T-helper 1 cell treated with Interleukin-12 subunit alpha and Interleukin-12 subunit beta and Interleukin-4 antibody, amounts not matched to agents 30 μg/mL and 1 μg/mL, for 36 hours (primary cell): ENCODE measurements around the gene HHIPL1.
"Not testable (repeated sequence)": the region's sequence is repeated elsewhere in the genome, so short reads cannot be mapped to it uniquely, and the experiment has no call there.

ENCODE experiments used
- H3K27ac Mint-ChIP-seq: one replicate; pipeline ENCODE4 v1.8.0; 2021; ENCODE audit warnings: mild to moderate bottlenecking, mixed read lengths
- H3K27me3 Mint-ChIP-seq: one replicate; pipeline ENCODE4 v1.8.0; 2021; ENCODE audit warnings: low read depth, mixed read lengths
- H3K36me3 Mint-ChIP-seq: one replicate; pipeline ENCODE4 v1.8.0; 2021; ENCODE audit warnings: low read depth, mixed read lengths
- H3K4me1 Mint-ChIP-seq: one replicate; pipeline ENCODE4 v1.8.0; 2021; ENCODE audit warnings: low read depth, mixed read lengths
- H3K4me3 Mint-ChIP-seq: one replicate; pipeline ENCODE4 v1.8.0; 2021; ENCODE audit warnings: mild to moderate bottlenecking, moderate library complexity, mixed read lengths
- H3K9me3 Mint-ChIP-seq: one replicate; pipeline ENCODE4 v1.8.0; 2021; ENCODE audit warnings: mixed read lengths

HHIPL1 gene

DNA sequence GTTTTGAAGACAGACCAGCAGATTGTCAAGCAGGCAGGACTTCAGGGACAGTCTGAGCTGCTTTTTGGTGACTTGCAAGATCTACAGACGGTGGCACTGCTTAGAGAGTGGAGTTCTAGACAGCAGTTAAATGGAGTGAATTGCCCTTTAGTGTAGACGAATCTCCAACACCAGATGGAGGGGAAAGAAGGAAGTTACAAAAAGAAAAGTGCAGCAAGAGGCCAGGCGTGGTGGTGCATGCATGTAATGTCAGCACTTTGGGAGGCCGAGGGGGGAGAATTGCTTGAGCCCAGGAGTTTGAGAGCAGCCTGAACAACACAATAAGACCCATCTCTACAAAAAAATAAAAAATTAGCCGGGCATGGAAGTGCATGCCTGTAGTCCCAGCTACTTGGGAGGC, 8.4 kb upstream of the HHIPL1 start:
- H3K4me3 Mint-ChIP-seq: no peak overlapping the region
- H3K4me1 Mint-ChIP-seq: peaks cover 2% of the 10 kb centered on the region
- H3K27ac Mint-ChIP-seq: no peak overlapping the region
- H3K36me3 Mint-ChIP-seq: no peaks in the 10 kb centered on the region
- no peaks in the 10 kb centered on the region for H3K9me3 Mint-ChIP-seq
- no peaks in the 10 kb centered on the region for H3K27me3 Mint-ChIP-seq

DNA sequence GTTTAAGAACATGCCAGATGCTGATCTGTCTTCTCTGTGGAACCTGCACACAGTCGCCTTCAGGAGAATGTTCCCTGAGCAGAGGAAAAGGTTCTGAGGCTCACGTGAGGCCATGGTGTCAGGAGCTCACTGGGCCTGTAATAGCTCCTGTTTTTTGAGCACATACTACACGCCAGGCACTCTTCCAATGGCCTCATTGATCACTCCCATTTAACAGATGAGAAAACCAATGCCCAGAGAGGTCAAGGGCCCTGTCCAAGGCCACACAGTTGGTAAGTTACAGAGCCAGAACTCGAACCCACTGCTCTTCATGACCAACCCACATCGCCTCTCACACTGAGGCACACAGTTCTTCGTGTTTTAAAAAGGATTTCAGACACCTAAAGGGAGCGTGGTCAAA, 7.3 kb upstream of the HHIPL1 start:
- Mint-ChIP-seq H3K4me3 (no peak overlapping the region), H3K36me3 (no peaks in the 10 kb centered on the region), H3K27ac (no peak overlapping the region), H3K27me3 (peaks cover 5% of the 10 kb centered on the region), H3K4me1 (peaks cover 2% of the 10 kb centered on the region), H3K9me3 (no peaks in the 10 kb centered on the region)

DNA sequence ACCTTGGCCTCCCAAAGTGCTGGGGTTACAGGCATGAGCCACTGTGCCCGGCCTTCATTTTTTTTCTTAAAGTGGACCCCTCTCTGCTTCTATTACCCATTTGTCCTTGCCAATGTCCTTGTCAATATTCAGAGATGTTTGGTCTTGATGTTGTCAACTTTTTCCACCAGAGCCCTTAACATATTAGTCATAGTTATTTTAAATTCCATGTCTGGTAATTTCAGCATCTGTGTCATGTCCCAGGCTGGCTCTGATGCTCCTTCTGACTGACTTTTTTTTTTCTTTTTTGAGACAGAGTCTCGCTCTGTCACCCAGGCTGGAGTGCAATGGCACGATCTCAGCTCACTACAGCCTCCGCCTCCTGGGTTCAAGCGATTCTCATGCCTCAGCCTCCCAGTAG, 2.2 kb upstream of the HHIPL1 start:
- not testable (repeated sequence) for H3K4me3 Mint-ChIP-seq, H3K27ac Mint-ChIP-seq, H3K4me1 Mint-ChIP-seq, H3K9me3 Mint-ChIP-seq, H3K36me3 Mint-ChIP-seq
- peaks cover 29% of the 10 kb centered on the region for H3K27me3 Mint-ChIP-seq

DNA sequence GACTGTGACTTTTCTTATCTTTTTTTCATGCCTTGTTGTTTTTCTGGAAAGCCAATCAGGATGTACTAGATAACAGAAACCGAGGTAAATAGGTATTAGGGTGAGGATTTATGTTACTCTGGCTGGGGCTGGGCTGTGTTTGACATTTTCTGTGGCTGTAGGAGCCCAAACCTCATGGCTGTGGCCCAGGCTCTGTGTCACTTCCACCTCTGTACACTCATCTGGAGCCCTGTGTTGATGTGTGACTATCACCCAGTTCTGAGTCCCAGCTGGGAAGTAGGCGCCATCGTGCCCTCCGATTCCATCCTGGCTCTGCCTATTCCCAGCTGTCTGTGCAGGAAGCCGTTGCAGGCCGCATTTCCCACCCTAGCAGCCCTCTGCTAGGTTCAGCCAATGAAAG, 1.6 kb upstream of the HHIPL1 start:
- no peaks in the 10 kb centered on the region for H3K9me3 Mint-ChIP-seq
- no peak overlapping the region for H3K27ac Mint-ChIP-seq
- no peak overlapping the region for H3K4me3 Mint-ChIP-seq
- no peaks in the 10 kb centered on the region for H3K4me1 Mint-ChIP-seq
- no peaks in the 10 kb centered on the region for H3K36me3 Mint-ChIP-seq
- H3K27me3 Mint-ChIP-seq: peaks cover 29% of the 10 kb centered on the region

DNA sequence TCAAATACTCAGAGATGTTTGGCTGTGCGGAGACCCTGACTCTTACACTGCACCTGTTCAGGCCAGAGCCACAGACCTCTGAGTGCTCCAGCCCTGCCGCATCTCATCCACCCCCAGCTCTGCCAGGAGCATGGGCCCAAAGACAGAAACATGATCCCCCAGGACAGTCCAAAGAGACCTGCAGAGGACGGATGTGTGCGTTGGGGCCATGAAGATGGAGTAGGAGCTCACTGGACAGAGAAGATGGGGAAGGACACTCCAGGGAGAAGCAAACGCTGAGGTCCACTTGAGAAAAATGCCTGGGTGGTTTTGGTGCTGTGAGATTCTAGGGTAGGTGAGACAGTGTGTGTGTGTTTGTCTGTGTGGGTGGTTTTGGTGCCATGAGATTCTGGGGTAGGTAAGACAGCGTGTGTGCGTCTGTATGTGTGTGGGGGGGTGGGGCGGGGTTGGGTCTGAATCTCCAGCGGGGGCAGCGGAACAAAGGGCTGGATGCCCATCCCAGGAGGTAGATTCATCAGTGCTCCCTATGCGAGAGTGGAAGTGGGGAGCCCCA, 818 bp upstream of the HHIPL1 start:
- H3K27me3 Mint-ChIP-seq: peaks cover 29% of the 10 kb centered on the region

DNA sequence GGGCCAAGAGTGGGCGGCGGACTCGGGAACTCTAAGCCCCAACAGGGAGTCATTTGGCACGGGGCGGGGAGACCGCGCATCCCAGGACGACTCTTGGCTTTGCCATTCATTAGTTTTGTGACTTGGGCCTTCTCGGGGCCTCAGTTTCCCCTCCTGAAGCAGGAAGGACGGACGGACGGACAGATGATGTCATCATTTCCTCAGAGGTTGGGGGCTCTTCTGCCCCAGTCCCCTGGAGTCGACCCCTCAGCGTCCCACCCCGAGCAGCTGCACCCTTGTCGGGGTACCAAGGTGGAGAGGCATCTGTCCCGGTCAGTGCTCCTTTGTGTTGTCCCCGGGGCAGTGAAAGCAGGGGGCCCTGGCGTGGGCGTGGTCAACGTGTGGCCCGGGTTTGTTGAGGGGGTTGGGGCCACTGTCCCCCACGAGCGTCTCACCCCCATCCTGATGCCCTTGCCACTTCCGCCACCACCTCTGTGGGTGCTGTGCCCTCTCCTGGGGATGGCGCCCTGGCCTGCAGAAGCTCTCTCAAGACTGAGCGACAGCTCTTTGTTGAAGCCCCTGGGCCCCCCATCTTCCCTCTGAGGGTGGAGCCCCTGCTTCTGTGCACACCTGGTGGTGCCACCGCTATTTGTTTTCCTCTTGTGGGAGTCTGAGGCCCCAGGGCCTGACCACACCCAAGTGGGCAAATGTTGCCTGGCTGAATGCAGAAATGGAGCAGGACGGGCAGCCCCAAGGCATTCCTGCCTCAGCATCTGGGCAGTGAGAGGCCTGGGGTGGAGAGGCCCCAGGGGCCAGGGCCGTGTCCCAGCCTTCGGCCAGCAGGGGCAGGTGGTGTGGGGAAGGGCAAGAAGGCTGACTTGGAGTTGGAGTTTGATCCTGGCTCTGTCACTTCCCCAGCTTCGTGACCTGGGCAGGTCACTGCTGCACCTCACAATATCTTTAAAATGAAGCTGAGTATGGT, 896 bp downstream of the HHIPL1 start:
- Mint-ChIP-seq H3K4me1 (no peaks in the 10 kb centered on the region), H3K9me3 (no peaks in the 10 kb centered on the region), H3K36me3 (no peaks in the 10 kb centered on the region), H3K27ac (no peak overlapping the region), H3K27me3 (peaks cover 29% of the 10 kb centered on the region), H3K4me3 (no peak overlapping the region)

More for the DNA sequence above, 818 bp upstream of the HHIPL1 start:
- Mint-ChIP-seq H3K27ac (no peak overlapping the region), H3K4me3 (no peak overlapping the region), H3K9me3 (no peaks in the 10 kb centered on the region), H3K4me1 (no peaks in the 10 kb centered on the region), H3K36me3 (no peaks in the 10 kb centered on the region)

DNA sequence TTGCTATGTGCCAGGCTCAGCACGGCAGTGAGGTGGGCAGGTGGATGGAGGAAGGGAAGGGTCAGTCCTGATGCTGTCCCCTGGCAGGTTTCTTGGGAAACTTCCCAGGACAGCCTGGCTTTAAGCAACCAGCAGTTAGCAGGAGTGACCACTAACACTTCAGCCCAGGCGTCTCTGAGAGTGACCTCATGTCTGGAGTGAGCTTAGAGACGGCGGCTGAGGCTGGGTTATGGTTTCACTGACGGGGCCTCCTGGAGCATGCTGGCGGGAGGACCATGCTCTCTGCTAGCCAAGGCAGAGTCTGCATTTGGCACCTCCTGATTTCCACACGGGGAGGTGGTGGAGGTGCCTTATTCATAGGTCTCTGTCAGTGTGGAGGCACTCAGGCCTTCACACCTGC, 2.5 kb downstream of the HHIPL1 start:
- Mint-ChIP-seq H3K36me3 (no peaks in the 10 kb centered on the region), H3K9me3 (no peaks in the 10 kb centered on the region), H3K27me3 (peaks cover 24% of the 10 kb centered on the region), H3K4me1 (no peaks in the 10 kb centered on the region), H3K27ac (no peak overlapping the region), H3K4me3 (no peak overlapping the region)

DNA sequence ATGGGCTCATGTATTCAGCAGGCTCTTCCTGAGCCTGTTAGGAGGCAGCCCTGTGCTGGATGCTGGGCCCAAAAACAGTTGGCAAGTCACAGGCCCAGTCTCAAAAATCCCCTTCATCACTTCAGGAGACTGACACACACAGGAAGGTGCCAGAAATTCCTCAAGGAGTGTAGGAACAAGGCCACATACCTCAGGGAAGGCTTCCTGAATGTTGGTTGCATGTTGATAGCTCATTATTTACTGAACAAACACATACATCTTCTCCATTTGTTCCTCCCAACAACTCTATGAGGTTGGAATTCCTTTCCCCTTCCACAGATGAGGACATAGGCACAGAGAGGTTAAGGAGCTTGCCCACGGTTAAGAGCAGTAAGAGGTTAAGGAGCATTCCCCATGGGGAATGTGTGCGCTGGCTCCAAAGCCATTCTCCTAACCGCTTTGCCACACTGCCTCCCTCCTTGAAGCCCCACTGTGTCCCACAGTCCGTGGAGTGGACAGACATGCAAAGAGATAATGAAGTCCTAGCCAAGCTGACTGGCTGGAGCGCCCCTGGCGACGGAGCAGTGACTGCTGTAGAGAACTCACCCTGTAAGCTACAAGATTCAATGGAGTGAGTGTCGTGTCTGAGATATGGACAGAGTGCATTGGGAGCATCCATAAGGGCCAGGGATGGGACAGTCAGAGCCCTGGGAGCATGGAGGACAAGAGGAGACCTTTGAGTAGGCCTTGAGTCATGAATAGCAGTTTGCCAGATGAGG, 3.3 kb downstream of the HHIPL1 start:
- H3K4me3 Mint-ChIP-seq: no peak overlapping the region
- H3K36me3 Mint-ChIP-seq: no peaks in the 10 kb centered on the region
- H3K27me3 Mint-ChIP-seq: peaks cover 22% of the 10 kb centered on the region

DNA sequence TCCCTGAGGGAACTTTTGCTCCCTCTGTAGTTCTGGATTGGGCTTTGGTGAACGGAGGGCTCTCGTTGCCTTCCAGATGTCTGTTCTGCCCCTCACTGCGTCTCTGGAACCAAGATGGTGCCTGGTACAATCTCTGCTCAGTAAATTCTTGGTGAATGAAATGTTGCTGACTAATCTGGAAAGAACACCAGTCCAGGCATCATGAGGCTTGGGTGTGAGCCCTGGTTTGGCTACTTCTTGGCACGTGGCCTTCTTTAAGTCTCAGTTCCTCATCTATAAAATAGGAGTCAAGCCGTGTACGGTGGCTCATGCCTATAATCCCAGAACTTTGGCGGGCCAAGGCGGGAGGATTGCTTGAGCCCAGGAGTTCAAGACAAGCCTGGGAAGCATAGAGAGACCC, 4.3 kb downstream of the HHIPL1 start:
- Mint-ChIP-seq H3K36me3 (no peaks in the 10 kb centered on the region), H3K27me3 (peaks cover 12% of the 10 kb centered on the region), H3K27ac (no peak overlapping the region), H3K4me1 (no peaks in the 10 kb centered on the region), H3K4me3 (no peak overlapping the region), H3K9me3 (no peaks in the 10 kb centered on the region)

More for the DNA sequence above, 3.3 kb downstream of the HHIPL1 start:
- Mint-ChIP-seq H3K27ac (no peak overlapping the region), H3K4me1 (no peaks in the 10 kb centered on the region), H3K9me3 (no peaks in the 10 kb centered on the region)

DNA sequence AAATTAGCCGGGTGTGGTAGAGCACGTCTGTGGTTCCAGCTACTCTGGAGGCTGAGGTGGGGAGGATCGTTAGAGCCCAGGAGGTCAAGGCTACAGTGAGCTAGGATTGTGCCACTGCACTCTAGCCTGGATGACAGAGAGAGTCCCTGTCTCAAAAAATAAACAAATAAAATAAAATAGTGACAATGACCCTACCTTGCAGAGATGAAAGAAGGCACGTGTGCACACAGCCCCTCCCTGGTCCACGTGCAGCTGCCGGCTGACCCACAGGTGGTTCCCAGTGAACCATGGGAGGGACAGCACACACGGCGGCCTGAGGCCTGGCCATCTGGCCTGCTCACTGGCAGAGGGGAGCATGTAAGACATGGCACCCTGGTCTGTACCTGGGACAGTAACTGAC, 4.7 kb downstream of the HHIPL1 start:
- Mint-ChIP-seq H3K36me3 (no peaks in the 10 kb centered on the region), H3K27ac (no peak overlapping the region), H3K27me3 (peaks cover 14% of the 10 kb centered on the region)

DNA sequence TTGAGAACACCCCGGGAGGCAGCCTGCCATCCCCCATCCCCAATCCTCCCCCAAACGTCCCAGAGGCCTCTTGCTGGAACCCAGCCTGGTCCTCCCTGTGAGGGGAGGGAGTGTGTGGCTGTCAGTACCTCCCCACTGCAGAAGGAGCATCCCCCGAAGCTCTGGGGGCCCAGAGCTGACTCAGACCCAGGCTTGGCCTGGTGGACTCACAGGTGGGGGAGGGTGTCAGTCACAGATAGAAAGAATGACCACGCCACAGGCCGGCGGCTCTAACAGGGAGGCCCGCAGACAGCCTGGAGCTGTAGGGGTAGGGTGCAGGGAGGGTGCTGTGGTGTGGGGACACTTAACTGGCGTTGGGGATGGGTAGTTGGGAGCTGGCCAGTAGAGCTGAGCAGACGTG, 5.3 kb downstream of the HHIPL1 start:
- Mint-ChIP-seq H3K9me3 (no peaks in the 10 kb centered on the region), H3K36me3 (no peaks in the 10 kb centered on the region), H3K27ac (no peak overlapping the region), H3K4me1 (no peaks in the 10 kb centered on the region), H3K27me3 (peaks cover 16% of the 10 kb centered on the region), H3K4me3 (no peak overlapping the region)

More for the DNA sequence above, 4.7 kb downstream of the HHIPL1 start:
- Mint-ChIP-seq H3K4me1 (no peaks in the 10 kb centered on the region), H3K4me3 (no peak overlapping the region), H3K9me3 (no peaks in the 10 kb centered on the region)

DNA sequence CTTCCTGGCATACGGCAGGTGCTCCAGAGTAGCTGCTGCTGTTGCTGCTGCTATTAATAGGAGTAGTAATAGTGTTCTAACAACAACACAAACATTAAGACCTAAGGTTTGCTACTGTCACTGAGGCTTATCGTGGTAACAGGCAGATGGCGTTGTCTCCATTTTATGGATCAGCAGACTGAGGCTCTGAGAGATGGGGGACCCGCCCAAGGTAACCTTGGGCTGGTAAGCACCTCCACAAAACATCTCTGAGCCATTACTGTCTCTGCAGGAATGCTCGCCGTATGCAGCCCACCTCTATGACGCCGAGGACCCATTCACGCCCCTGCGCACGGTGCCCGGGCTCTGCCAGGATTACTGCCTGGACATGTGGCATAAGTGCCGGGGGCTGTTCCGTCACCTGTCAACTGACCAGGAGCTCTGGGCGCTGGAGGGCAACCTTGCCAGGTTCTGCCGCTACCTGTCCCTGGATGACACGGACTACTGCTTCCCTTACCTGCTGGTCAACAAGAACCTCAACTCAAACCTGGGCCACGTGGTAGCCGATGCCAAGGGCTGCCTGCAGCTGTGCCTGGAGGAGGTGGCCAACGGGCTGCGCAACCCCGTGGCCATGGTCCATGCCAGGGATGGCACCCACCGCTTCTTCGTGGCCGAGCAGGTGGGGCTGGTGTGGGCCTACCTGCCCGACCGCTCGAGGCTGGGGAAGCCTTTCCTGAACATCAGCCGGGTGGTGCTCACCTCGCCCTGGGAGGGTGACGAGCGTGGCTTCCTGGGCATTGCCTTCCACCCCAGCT, 7.2 kb downstream of the HHIPL1 start:
- H3K9me3 Mint-ChIP-seq: no peaks in the 10 kb centered on the region
- peaks cover 6% of the 10 kb centered on the region for H3K27me3 Mint-ChIP-seq
- H3K4me1 Mint-ChIP-seq: no peaks in the 10 kb centered on the region

DNA sequence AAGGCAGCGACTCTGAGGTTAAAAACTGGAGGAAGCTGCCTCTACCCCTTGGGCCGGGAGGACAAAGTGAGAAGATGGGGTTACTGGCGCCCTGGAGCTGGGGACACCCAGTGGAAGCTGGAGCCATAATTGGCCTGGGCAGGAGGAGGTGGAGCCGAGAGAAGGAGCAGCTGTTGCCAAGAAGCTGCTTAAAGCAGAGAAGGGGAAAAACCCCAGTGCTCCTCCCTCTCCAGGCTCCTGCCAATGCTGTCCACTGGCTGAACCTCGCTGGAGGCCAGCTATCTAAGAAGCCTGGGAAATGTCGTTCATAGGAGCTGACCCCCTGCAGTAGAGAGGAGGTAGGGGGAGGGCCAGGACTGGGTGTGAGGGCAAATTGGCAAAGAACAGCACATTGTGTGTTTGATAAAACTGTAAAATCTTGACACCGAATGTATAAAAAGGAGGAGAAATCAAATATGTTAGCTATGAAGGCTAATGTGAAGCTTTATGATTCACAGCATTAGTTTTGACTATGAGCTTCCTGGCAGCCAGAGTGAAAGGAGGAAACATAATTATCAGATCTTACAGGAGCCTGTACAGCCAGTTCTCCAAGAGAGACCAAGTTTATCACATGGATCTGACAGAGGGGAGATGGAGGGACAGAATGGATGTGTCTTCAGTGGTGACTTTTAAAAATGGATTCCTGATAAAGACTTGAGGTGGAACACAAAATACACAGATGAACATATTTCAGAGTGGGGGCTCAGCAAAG, 9.5 kb downstream of the HHIPL1 start:
- Mint-ChIP-seq H3K27me3 (peaks cover 23% of the 10 kb centered on the region), H3K4me3 (no peak overlapping the region), H3K4me1 (no peaks in the 10 kb centered on the region), H3K27ac (no peak overlapping the region), H3K36me3 (no peaks in the 10 kb centered on the region), H3K9me3 (no peaks in the 10 kb centered on the region)

More for the DNA sequence above, 7.2 kb downstream of the HHIPL1 start:
- H3K27ac Mint-ChIP-seq: no peak overlapping the region
- H3K36me3 Mint-ChIP-seq: no peaks in the 10 kb centered on the region
- H3K4me3 Mint-ChIP-seq: no peak overlapping the region
